Fibroblast of villous mesenchyme (primary cell): Measurements from ENCODE around the gene RUNX2. TPM values are rescaled to one million over a fixed set of nuclear protein-coding genes. Genes with fewer than 3 reads are reported as not detected.

Experiments used
- DNase-seq: peaks from one replicate; pipeline ENCODE4 v3.0.0-alpha.2; 2010; ENCODE audit warnings: low read depth
- H3K4me3 ChIP-seq: 2 replicates; pipeline ENCODE4 v1.5.1; 2011; ENCODE audit warnings: low read depth, mild to moderate bottlenecking, low read length
- CTCF ChIP-seq: IDR thresholded peaks from 2 replicates; pipeline ENCODE4 v1.5.1; 2012; ENCODE audit warnings: low read depth, mild to moderate bottlenecking, low read length; ENCODE audit not compliant: insufficient read depth
- total RNA-seq: library from RNA; depleted of rRNA; stranded (reverse); fragments of >200 nt; gene quantifications from 2 replicates; pipeline ENCODE4 v1.2.3, GENCODE V29; 2012

Gene RUNX2
- total RNA-seq, 1 donor: 8.6 TPM

DNA sequence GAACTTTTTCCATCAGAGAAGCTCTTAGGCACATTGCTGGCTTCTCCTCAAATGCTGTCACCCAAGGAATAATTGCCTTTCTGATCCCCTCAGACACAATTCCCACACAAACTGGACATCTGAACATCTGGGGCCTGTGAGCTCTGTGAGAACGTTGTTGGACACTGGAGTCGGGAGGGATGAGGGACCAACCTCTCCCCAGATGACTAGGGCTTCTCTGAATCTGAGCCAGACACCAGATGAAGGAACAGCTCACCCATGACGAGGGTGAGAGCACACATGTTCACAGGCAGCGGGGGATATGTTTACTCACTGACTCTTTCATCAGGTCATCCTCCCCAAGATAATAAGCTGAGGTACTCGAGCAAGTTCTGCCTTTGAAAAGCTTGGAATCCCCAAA, 333.5 kb downstream of the RUNX2 start:
- TF ChIP-seq CTCF: no peak
- no peak overlapping the region for H3K4me3 ChIP-seq
- DNase-seq: peak; percentile 52

DNA sequence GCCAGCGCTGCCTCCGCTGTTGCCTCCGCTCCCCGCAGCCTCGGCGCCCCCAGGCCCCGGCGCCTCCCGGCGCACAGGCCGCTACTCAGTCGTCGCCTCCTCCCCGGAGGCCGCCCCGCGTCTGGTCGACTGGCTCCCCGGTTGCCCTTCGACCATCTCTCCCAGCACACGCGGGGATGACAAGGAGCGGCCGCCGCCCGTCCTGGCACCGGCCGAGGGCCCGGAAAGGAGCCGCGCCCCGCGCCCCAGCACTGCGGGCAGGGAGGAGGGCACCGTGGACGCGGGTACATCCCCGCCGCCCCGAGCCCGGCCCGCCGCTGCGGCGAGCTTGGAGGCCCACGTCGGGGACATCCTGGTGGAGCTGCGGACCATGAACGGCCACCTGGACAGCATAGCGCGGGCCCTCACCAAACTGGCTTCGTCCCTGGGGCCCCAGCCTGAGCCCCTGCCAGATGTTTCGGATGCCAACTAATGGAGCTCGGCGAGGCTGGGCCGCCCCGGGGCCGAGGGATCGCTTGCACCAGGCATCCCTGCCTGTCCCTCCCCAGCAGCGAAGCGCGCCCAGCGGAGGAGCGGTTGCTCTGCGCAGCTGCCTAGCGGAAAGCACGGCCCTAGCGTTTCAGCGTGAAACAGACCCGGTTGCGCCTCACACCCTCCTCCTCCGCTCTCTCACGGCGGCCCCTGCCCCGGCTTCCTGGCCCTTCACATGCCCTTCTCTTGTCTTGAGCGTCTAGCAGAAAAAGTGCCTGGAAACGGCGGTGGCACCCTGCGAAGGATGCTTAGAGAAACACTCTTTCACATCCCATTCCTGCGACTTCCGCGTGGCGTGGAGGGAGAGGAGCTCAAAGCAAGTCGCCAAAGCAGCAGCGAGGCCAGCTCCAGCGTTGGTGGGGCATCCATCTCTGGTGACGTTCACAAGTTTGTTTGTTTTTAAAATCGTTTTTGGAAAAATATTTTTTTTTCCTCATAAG, 335.4 kb downstream of the RUNX2 start:
- peak; percentile 51 for DNase-seq
- TF ChIP-seq CTCF: no peak
- H3K4me3 ChIP-seq: peak overlapping the region; percentile 21

DNA sequence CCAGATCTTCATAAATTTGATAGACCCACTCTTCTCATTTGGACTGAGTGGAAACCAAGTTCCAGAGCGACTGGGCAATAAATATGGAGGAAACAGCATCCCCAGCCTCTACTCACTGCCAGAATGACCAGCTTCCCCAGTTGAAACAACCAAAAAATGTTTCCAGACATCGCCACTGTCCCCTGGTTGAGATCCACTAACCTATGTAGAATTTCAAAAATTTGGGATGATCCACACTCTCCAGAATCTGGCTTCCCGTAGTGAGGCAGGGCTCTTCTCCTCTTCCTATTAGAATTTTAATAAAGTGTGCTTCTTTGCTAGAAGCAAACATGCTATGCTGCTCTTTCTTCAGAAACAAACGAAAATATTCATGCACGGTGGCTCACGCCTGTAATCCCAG, 336.6 kb downstream of the RUNX2 start:
- TF ChIP-seq CTCF: no peak
- no peak for DNase-seq
- no peak overlapping the region for H3K4me3 ChIP-seq

GRCh38 chr6:45665859-45666258, 337.7 kb downstream of the RUNX2 start:
- no peak for TF ChIP-seq CTCF
- H3K4me3 ChIP-seq: no peak overlapping the region
- peak; percentile 28 for DNase-seq

- no peak for TF ChIP-seq CTCF
- no peak for DNase-seq
- H3K4me3 ChIP-seq: no peak overlapping the region
These were observed 338.7 kb downstream of the RUNX2 start for GRCh38 chr6:45666846-45667245.

GRCh38 chr6:45667300-45667699, 339.2 kb downstream of the RUNX2 start:
- DNase-seq: no peak
- TF ChIP-seq CTCF: no peak
- no peak overlapping the region for H3K4me3 ChIP-seq

- H3K4me3 ChIP-seq: no peak overlapping the region
- no peak for DNase-seq
- no peak for TF ChIP-seq CTCF
These were observed 339.6 kb downstream of the RUNX2 start for GRCh38 chr6:45667766-45668165.
